ENCODE data around the gene CEP44.

DNA sequence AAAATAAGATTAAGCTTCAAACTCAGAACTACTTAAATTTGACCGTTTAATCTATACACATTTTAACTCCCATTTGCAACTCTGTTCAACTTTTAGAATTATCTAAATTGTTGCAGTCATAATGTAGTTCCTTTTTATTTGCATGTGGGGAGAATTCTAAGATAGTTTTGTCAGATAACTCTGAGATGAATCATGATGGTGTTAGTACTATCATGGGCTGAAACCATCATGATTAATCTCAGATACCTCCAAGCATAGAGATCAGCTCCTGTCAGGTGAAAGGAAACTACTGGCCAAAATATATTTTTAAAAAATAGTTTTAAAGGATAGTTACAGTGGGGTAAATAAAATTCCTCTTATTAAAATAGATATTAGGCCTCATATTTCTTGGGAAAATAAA lies 39.3 kb upstream of the CEP44 start:
- TF ChIP-seq, protein P1, sequence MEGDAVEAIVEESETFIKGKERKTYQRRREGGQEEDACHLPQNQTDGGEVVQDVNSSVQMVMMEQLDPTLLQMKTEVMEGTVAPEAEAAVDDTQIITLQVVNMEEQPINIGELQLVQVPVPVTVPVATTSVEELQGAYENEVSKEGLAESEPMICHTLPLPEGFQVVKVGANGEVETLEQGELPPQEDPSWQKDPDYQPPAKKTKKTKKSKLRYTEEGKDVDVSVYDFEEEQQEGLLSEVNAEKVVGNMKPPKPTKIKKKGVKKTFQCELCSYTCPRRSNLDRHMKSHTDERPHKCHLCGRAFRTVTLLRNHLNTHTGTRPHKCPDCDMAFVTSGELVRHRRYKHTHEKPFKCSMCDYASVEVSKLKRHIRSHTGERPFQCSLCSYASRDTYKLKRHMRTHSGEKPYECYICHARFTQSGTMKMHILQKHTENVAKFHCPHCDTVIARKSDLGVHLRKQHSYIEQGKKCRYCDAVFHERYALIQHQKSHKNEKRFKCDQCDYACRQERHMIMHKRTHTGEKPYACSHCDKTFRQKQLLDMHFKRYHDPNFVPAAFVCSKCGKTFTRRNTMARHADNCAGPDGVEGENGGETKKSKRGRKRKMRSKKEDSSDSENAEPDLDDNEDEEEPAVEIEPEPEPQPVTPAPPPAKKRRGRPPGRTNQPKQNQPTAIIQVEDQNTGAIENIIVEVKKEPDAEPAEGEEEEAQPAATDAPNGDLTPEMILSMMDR (IDR thresholded peaks at IDR 0.05), result no peak
- TF ChIP-seq POLR2A (IDR thresholded peaks at IDR 0.05), result no peak
